ENCODE data around the gene THBS2. TPM values are rescaled to one million over a fixed set of nuclear protein-coding genes. Genes with fewer than 3 reads are reported as not detected.

THBS2 gene
- total RNA-seq, 4 donors from 2014 or later = 3.6 to 7.7 (median 4.8) TPM

DNA sequence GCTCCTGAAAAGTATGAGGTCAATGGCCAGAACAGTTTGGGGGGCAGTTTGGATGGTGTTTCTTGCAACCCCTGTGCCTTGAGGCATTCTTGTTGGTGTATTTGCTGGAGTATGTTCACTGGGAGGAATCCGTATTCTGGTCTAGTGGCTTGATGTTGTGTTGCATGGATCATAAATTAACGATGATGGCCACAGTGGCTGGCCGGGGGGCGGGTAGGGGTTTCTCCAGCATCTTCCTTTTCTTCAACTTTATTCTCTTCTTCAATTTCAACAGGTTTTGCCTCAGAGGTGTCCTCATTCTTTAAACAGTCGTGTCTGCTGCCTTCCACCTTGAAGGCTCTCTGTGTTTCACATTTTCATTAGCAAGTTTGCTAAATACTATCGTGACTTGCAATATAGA, 43.0 kb upstream of the THBS2 start:
- no peak for ATAC-seq
- intact Hi-C loops (cut with DNase I; ENCODE audit: low total_unique reads) (no loop called here), in situ Hi-C loops (cut with MboI; ENCODE audit: low sequenced_read_pairs in 4 of 4) (no loop called here)
- Histone ChIP-seq H3K36me3 (no peaks in the 10 kb centered on the region), H3K27ac (no peak overlapping the region), H3K27me3 (no peaks in the 10 kb centered on the region), H3K9me3 (no peaks in the 10 kb centered on the region), H3K4me1 (no peaks in the 10 kb centered on the region), H3K4me3 (no peak overlapping the region)
- DNase-seq = no peak
- no peak for TF ChIP-seq POLR2A (IDR thresholded peaks at IDR 0.05)
- TF ChIP-seq, protein P1, sequence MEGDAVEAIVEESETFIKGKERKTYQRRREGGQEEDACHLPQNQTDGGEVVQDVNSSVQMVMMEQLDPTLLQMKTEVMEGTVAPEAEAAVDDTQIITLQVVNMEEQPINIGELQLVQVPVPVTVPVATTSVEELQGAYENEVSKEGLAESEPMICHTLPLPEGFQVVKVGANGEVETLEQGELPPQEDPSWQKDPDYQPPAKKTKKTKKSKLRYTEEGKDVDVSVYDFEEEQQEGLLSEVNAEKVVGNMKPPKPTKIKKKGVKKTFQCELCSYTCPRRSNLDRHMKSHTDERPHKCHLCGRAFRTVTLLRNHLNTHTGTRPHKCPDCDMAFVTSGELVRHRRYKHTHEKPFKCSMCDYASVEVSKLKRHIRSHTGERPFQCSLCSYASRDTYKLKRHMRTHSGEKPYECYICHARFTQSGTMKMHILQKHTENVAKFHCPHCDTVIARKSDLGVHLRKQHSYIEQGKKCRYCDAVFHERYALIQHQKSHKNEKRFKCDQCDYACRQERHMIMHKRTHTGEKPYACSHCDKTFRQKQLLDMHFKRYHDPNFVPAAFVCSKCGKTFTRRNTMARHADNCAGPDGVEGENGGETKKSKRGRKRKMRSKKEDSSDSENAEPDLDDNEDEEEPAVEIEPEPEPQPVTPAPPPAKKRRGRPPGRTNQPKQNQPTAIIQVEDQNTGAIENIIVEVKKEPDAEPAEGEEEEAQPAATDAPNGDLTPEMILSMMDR (IDR thresholded peaks at IDR 0.05 in 4 of 5, conservative IDR thresholded peaks at IDR 0.05 in 1 of 5) = no peak

DNA sequence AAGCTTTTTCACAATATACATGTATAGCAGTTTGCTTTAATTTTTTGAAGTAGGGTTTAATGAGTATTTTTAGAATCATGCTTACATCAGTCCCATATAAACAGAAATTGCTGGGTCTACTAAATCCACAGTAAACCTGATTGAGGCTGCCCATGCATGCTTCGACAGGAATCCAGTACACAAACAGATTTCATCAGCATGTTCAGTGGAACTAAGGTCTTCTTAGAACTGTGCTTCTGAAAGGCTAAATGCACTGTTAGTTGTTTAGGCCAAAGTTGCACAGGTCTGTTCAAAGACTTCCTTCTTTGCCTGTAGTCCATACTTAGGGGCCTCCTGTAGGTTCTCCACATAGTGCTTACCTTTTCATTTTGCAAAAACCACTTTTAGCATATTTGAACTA, 42.5 kb upstream of the THBS2 start:
- no peaks in the 10 kb centered on the region for H3K9me3 ChIP-seq
- in situ Hi-C loops (cut with MboI; ENCODE audit: low sequenced_read_pairs in 4 of 4) = no loop called here
- no peaks in the 10 kb centered on the region for H3K27me3 ChIP-seq
- no peaks in the 10 kb centered on the region for H3K36me3 ChIP-seq
- H3K27ac ChIP-seq = no peak overlapping the region
- TF ChIP-seq, protein P1 (IDR thresholded peaks at IDR 0.05 in 4 of 5, conservative IDR thresholded peaks at IDR 0.05 in 1 of 5) = no peak
- TF ChIP-seq POLR2A (IDR thresholded peaks at IDR 0.05) = no peak
- no peaks in the 10 kb centered on the region for H3K4me1 ChIP-seq
- intact Hi-C loops (cut with DNase I; ENCODE audit: low total_unique reads) = no loop called here
- H3K4me3 ChIP-seq = no peak overlapping the region
- DNase-seq (no peak), ATAC-seq (no peak)

DNA sequence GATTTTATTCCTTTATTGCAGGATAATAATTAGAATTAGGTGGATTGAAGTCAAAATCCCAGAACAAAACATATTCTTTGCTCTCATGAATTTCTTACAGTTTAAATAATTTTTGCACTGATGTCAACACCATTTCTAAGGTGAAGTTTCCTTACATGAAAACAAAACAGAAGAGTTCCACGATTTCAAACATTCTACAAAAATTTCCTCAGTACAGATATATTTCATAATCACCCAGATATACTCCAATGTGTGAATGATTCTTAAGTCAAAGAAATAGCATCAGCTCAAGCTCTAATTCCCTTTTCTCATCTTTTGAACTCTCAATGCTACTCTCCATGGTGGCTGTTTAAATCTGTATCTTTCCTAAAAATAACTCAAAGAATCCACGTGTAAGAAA, 39.5 kb upstream of the THBS2 start:
- DNase-seq = no peak
- intact Hi-C loops (cut with DNase I; ENCODE audit: low total_unique reads) (no loop called here), in situ Hi-C loops (cut with MboI; ENCODE audit: low sequenced_read_pairs in 4 of 4) (no loop called here)
- no peak overlapping the region for H3K27ac ChIP-seq
- ATAC-seq = no peak
- H3K4me3 ChIP-seq = no peak overlapping the region
- H3K9me3 ChIP-seq = no peaks in the 10 kb centered on the region
- no peaks in the 10 kb centered on the region for H3K36me3 ChIP-seq
- TF ChIP-seq POLR2A (IDR thresholded peaks at IDR 0.05) = no peak
- TF ChIP-seq, protein P1 (IDR thresholded peaks at IDR 0.05 in 4 of 5, conservative IDR thresholded peaks at IDR 0.05 in 1 of 5) = no peak
- H3K4me1 ChIP-seq = no peaks in the 10 kb centered on the region
- H3K27me3 ChIP-seq = no peaks in the 10 kb centered on the region

DNA sequence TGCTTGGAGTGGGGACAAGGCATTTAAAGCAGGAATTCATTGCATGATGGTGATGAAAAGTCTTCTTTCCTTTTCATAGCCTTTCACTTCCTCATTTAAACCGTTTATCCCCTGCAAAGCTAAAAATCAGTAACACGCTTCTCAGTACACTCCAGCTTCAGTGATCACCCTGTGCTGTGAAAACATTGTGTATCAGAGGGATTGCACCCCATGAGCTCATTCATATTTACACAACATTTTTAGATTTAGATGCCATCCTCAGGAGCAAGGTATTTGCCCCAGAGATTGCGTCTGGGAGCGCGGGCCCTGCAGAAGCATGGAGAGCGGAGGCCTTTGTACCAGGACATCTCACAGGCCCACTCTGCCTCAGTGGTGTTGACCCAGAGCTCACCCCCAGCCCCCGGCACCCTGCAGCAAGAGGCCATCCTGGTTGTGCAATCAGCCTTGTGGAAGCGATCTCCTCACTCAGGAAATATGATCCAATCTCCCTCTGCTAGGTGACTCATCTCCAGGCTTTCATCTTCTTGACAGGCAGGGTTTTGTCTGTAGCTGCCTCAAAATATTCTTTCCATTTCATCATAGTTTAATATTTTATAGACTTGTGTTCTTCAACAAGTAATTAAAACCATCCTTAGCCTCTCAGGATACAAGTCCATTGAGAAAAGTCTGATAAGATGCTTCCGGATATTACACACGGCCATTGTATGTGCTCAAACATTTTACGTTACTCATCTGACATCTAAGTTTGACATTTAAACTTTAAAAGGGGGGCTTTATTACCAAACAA, 38.9 kb upstream of the THBS2 start:
- intact Hi-C loops (cut with DNase I; ENCODE audit: low total_unique reads) = no loop called here
- H3K4me1 ChIP-seq = no peaks in the 10 kb centered on the region
- no peaks in the 10 kb centered on the region for H3K36me3 ChIP-seq
- no peaks in the 10 kb centered on the region for H3K9me3 ChIP-seq
- H3K27me3 ChIP-seq = no peaks in the 10 kb centered on the region
- peak; percentile 54 to 57 for ATAC-seq
- DNase-seq = peak; percentile 33 to 40
- TF ChIP-seq POLR2A (IDR thresholded peaks at IDR 0.05) = no peak
- TF ChIP-seq, protein P1 (IDR thresholded peaks at IDR 0.05 in 4 of 5, conservative IDR thresholded peaks at IDR 0.05 in 1 of 5) = no peak
- H3K27ac ChIP-seq = no peak overlapping the region
- no peak overlapping the region for H3K4me3 ChIP-seq
- in situ Hi-C loops (cut with MboI; ENCODE audit: low sequenced_read_pairs in 4 of 4) = no loop called here
